Lung (tissue), 12 donors: ENCODE results near the gene PRKAB2. TPM values are rescaled to one million over a fixed set of nuclear protein-coding genes. Genes with fewer than 3 reads are reported as not detected.

Source experiments
- ATAC-seq: fragments of 200-7000 bp; cut with Tn5 transposase; one replicate; pipeline ENCODE4 v1.9.1; 2020; ENCODE audit warnings: moderate number of reproducible peaks; ENCODE audit not compliant: insufficient read depth, low FRiP score
- DNase-seq, 3 donors: peaks; one replicate each; pipeline ENCODE4 v3.0.0-alpha.2; 2013 to 2017
- H3K27ac ChIP-seq, 2 donors: one replicate each; pipeline ENCODE4 v1.5.1; 2013; ENCODE audit warnings: mild to moderate bottlenecking in 2 of 2, moderate library complexity in 2 of 2, control low read depth in 1 of 2, inconsistent platforms in 1 of 2, low read depth in 1 of 2, low read length in 1 of 2
- H3K27me3 ChIP-seq, 3 donors: one replicate each; pipeline ENCODE4 v1.5.1; 2013; ENCODE audit warnings: low read length in 2 of 3; ENCODE audit not compliant: control insufficient read depth in 3 of 3, insufficient read depth in 3 of 3
- H3K36me3 ChIP-seq, 4 donors: one replicate each; pipeline ENCODE4 v1.5.1; 2013; ENCODE audit warnings: low read length in 4 of 4, mild to moderate bottlenecking in 1 of 4, moderate library complexity in 1 of 4; ENCODE audit not compliant: control insufficient read depth in 4 of 4, insufficient read depth in 4 of 4
- H3K4me1 ChIP-seq, 5 donors: one replicate each; pipeline ENCODE4 v1.5.1; 2013; ENCODE audit warnings: low read length in 5 of 5, mild to moderate bottlenecking in 2 of 5, moderate library complexity in 1 of 5; ENCODE audit not compliant: control insufficient read depth in 5 of 5, insufficient read depth in 5 of 5
- H3K4me3 ChIP-seq: one replicate; pipeline ENCODE4 v1.5.1; 2013; ENCODE audit warnings: mild to moderate bottlenecking, control low read depth, moderate library complexity
- H3K9ac ChIP-seq, 2 donors: one replicate each; pipeline ENCODE4 v1.5.1; 2013; ENCODE audit warnings: low read length in 2 of 2, control low read depth in 1 of 2; ENCODE audit not compliant: insufficient read depth in 1 of 2
- H3K9me3 ChIP-seq, 4 donors: one replicate each; pipeline ENCODE4 v1.5.1; 2013; ENCODE audit warnings: low read length in 3 of 4, mild to moderate bottlenecking in 1 of 4, moderate library complexity in 1 of 4; ENCODE audit not compliant: control insufficient read depth in 4 of 4, insufficient read depth in 3 of 4
- WGBS, 2 donors: extraction: QIAGEN DNeasy Blood & Tissue Kit; methylation state at CpG; one replicate each; pipeline ENCODE4 v1.1.7; 2013; 5-methylcytosine and 5-hydroxymethylcytosine counted together
- polyA plus RNA-seq, 2 donors: library from polyadenylated mRNA; stranded (reverse); fragments of 200-250 nt; gene quantifications; one replicate each; pipeline ENCODE4 v1.2.1, GENCODE V29; 2013
- total RNA-seq, 2 donors: library from RNA; depleted of rRNA in 1 of 2; stranded (reverse); fragments of >200 nt in 1 of 2; gene quantifications; one replicate each; pipeline ENCODE4 v1.2.1, GENCODE V29; 2014 to 2021
- TF ChIP-seq, protein P1 (sequence below): IDR thresholded peaks from 2 replicates; pipeline ENCODE4 v1.5.1; 2012; ENCODE audit warnings: mild to moderate bottlenecking; ENCODE audit errors: control extremely low read depth, extremely low read depth
- donor health status: control.
- donor health status: control.
- donor health status: Bipolar disorder and iron deficiency.
- donor health status: healthy.
- donor health status: DM: yes; HTN: yes; CAD: no.

The PRKAB2 gene
- total and polyA plus RNA-seq, 4 donors, result 4.2 to 25.7 (median 9.0) TPM

DNA sequence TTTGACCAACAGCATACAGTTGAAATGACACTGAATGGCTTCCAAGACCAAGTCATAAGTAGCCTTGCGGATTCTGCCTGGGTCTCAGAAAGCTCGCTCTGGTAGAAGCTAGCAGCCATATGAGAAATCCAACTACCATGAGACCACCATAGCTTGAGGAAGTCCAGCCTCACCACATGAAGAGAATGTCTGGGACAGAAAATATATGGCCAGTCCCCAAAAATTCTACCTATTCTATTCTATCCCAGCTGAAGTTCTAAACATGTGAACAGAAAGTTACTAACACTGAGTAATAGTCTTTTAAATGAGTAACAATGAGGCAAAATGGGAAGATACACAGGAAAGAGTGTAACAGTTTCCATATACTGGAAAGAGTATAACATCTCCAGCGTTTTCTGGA lies 43.9 kb upstream of the PRKAB2 start:
- Histone ChIP-seq H3K4me1 (peaks cover 0 to 5% (median 0%) of the 10 kb centered on the region in 5 donors), H3K36me3 (peaks cover 0 to 3% (median 0%) of the 10 kb centered on the region in 4 donors), H3K27me3 (no peaks in the 10 kb centered on the region), H3K9ac (no peak overlapping the region), H3K27ac (no peak overlapping the region), H3K9me3 (no peaks in the 10 kb centered on the region), H3K4me3 (no peak overlapping the region)
- DNase-seq (no peak), ATAC-seq (no peak)
- WGBS, 2 donors, result 63 to 73% methylated on average over 3 of the region's 3 CpGs
- TF ChIP-seq, protein P1, sequence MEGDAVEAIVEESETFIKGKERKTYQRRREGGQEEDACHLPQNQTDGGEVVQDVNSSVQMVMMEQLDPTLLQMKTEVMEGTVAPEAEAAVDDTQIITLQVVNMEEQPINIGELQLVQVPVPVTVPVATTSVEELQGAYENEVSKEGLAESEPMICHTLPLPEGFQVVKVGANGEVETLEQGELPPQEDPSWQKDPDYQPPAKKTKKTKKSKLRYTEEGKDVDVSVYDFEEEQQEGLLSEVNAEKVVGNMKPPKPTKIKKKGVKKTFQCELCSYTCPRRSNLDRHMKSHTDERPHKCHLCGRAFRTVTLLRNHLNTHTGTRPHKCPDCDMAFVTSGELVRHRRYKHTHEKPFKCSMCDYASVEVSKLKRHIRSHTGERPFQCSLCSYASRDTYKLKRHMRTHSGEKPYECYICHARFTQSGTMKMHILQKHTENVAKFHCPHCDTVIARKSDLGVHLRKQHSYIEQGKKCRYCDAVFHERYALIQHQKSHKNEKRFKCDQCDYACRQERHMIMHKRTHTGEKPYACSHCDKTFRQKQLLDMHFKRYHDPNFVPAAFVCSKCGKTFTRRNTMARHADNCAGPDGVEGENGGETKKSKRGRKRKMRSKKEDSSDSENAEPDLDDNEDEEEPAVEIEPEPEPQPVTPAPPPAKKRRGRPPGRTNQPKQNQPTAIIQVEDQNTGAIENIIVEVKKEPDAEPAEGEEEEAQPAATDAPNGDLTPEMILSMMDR, result no peak

DNA sequence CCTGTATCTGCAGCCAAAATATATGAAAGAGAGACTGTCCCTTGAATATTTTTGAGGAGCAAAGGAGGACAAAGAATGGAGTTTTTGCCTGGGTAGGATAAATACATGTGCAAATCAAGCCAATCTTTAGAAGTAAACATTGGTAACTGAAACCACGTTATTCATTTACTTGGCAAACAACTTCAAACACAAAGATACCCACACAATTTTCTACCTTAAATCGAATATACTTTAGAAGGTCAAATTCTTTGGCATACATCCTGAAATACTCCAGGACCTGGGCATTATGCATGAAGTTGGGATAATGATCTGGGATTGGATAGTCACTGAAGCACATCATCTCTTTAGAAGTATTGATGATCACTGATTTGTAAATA lies 43.3 kb upstream of the PRKAB2 start:
- no peak for ATAC-seq
- Histone ChIP-seq H3K27ac (no peak overlapping the region), H3K27me3 (no peaks in the 10 kb centered on the region), H3K9me3 (no peaks in the 10 kb centered on the region), H3K9ac (no peak overlapping the region), H3K4me1 (peaks cover 0 to 5% (median 0%) of the 10 kb centered on the region in 5 donors), H3K4me3 (no peak overlapping the region), H3K36me3 (peaks cover 0 to 5% (median 0%) of the 10 kb centered on the region in 4 donors)
- DNase-seq, result no peak
- WGBS, 2 donors, result 39 to 71% methylated on average over 2 of the region's 2 CpGs
- TF ChIP-seq, protein P1, result no peak

DNA sequence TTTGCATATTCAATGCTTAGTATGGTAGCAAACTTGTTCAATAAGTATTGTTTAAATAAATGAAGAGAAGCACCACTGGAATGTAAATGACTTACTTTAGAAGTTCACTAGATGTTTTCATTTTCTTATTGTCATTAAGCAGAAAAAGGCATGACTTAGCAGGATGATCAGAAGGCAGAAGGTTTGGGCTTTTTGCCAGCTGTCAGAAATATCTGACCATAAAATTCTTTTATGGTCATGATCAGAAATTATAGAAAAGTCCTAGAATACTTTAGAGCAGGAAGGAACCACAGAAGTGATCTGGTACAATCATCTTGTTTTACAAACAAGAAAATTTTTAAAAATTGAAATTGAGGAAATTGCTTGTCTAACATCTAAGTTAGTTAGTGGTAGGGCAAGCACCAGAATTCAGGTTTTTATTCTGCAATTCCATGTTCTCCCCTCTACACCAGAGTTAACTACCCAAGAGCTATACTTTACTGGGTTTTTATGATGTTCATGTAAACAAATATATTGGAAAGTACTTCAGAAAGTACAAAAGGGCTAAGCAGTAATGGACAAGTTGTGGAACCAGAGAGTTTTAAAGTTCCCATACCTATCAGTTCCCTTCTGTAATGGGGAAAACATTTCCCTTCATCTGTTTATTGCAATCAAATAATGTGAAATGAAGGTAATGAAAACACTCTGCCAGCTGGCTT lies 42.7 kb upstream of the PRKAB2 start:
- H3K9ac ChIP-seq, result no peak overlapping the region
- no peak for ATAC-seq

More for the DNA sequence above, 42.7 kb upstream of the PRKAB2 start:
- peaks cover 0 to 5% (median 0%) of the 10 kb centered on the region in 5 donors for H3K4me1 ChIP-seq
- no peaks in the 10 kb centered on the region for H3K27me3 ChIP-seq
- no peak for DNase-seq
- H3K27ac ChIP-seq, result no peak overlapping the region
- H3K36me3 ChIP-seq, result peaks cover 0 to 5% (median 0%) of the 10 kb centered on the region in 4 donors
- H3K4me3 ChIP-seq, result no peak overlapping the region
- H3K9me3 ChIP-seq, result no peaks in the 10 kb centered on the region
- TF ChIP-seq, protein P1, result no peak
